Sigmoid colon (tissue), 4 donors: Measurements from ENCODE around the gene CLTC.

Experiments
- CTCF ChIP-seq, 4 experiments: fragments of 450-650 bp in 3 of 4; fragments of 200-600 bp in 1 of 4; IDR thresholded peaks; one replicate each; pipeline ENCODE4 v1.5.1; 2016 to 2019; ENCODE audit warnings: antibody characterized with exemption in 4 of 4, mild to moderate bottlenecking in 3 of 4, moderate library complexity in 2 of 4
- EP300 ChIP-seq, 4 donors: sonication (generic); formaldehyde crosslinking; IDR thresholded peaks; one replicate each; pipeline ENCODE4 v1.6.1; 2017; ENCODE audit warnings: antibody characterized with exemption in 4 of 4
- POLR2AphosphoS5 ChIP-seq, 4 donors: sonication (generic); formaldehyde crosslinking; IDR thresholded peaks; one replicate each; pipeline ENCODE4 v1.6.1; 2017; ENCODE audit warnings: antibody characterized with exemption in 4 of 4

- TF ChIP-seq EP300 (IDR thresholded peaks at IDR 0.05) (no peak), CTCF (IDR thresholded peaks at IDR 0.05) (no peak), POLR2AphosphoS5 (IDR thresholded peaks at IDR 0.05) (no peak)
Measured at GRCh38 chr17:59607817-59608403, 11.8 kb upstream of the CLTC start.
